Measurements from ENCODE around the gene PIP5K1B. TPM values are rescaled to one million over a fixed set of nuclear protein-coding genes. Genes with fewer than 3 reads are reported as not detected.

PIP5K1B gene
- total RNA-seq, 1 experiment from 2014 or later, result 0.20 TPM

DNA sequence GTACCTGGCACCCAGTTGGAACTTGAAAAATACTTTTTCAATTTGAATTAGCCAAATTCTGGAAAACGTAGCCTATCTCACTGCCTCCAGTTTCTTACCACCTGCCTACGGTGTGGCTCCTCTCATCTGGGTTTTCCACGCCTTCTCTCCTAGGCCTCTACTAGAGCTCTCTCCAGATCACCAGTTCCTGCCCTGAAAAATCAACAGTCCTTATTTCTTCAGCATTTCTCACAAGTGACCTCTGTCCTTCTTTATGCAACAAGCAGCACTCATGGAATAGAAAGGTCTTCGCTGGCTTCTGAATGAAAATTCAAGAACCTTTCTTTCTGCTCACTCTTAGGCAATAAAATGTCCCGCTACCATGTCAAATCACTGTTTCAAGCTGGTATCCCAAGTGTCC, 64.8 kb downstream of the PIP5K1B start:
- CTCF ChIA-PET, result no interaction called here
- TF ChIP-seq EZH2 (IDR thresholded peaks at IDR 0.05), result no peak
- no peak for TF ChIP-seq CBX3 (IDR thresholded peaks at IDR 0.05; ENCODE audit: low read depth)
- TF ChIP-seq FOSL1 (IDR thresholded peaks at IDR 0.05; ENCODE audit: low read depth), result no peak
- no peak for TF ChIP-seq YY1 (IDR thresholded peaks at IDR 0.05; ENCODE audit: extremely low read depth, insufficient replicate concordance, low read depth, low read length)
- no peak for TF ChIP-seq TCF7L2 (IDR thresholded peaks at IDR 0.05; ENCODE audit: borderline replicate concordance, extremely low read depth, insufficient read depth, insufficient read length)
- TF ChIP-seq, protein P1, sequence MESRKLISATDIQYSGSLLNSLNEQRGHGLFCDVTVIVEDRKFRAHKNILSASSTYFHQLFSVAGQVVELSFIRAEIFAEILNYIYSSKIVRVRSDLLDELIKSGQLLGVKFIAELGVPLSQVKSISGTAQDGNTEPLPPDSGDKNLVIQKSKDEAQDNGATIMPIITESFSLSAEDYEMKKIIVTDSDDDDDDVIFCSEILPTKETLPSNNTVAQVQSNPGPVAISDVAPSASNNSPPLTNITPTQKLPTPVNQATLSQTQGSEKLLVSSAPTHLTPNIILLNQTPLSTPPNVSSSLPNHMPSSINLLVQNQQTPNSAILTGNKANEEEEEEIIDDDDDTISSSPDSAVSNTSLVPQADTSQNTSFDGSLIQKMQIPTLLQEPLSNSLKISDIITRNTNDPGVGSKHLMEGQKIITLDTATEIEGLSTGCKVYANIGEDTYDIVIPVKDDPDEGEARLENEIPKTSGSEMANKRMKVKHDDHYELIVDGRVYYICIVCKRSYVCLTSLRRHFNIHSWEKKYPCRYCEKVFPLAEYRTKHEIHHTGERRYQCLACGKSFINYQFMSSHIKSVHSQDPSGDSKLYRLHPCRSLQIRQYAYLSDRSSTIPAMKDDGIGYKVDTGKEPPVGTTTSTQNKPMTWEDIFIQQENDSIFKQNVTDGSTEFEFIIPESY (IDR thresholded peaks at IDR 0.05; ENCODE audit: extremely low read depth, insufficient replicate concordance, low read length), result no peak
- no peak for TF ChIP-seq ZFX (IDR thresholded peaks at IDR 0.05)
- TF ChIP-seq EZH2phosphoT487 (IDR thresholded peaks at IDR 0.05; ENCODE audit: borderline replicate concordance), result no peak
- peaks cover 55% of the 10 kb centered on the region for H3K27me3 ChIP-seq (ENCODE audit: insufficient read depth, low read length)
- H3K27ac ChIP-seq (ENCODE audit: low read depth, low read length), result no peak overlapping the region
- RAD21 ChIA-PET (ENCODE audit: low non-redundant PET in 1 of 2, low total read pairs in 2 of 2, uncharacterized antibody in 2 of 2, unreplicated experiment in 2 of 2), result no interaction called here
- H3K9me2 ChIP-seq (ENCODE audit: insufficient read depth), result no peaks in the 10 kb centered on the region
- no peaks in the 10 kb centered on the region for H3K36me3 ChIP-seq (ENCODE audit: control insufficient read depth in 1 of 2, insufficient read depth in 2 of 2, low read length in 2 of 2)
- intact Hi-C loops (cut with micrococcal nuclease), result no loop called here
- no peak for ATAC-seq
- DNase-seq (ENCODE audit: low read depth, low spot score), result no peak
- H3K79me2 ChIP-seq (ENCODE audit: insufficient read depth, low read length), result no peaks in the 10 kb centered on the region
- no TSS peak for BruUV-seq (replicated peaks)
- no peak overlapping the region for H3K4me2 ChIP-seq (ENCODE audit: low read length)
- no peaks in the 10 kb centered on the region for H4K20me1 ChIP-seq (ENCODE audit: insufficient read depth)
- H3K4me1 ChIP-seq (ENCODE audit: control insufficient read depth in 1 of 2, insufficient read depth in 2 of 2, low read length in 2 of 2), result no peaks in the 10 kb centered on the region
- POLR2A ChIA-PET, result no interaction called here
- no peak overlapping the region for H3K9ac ChIP-seq (ENCODE audit: low read length)
- H3K9me3 ChIP-seq (ENCODE audit: control insufficient read depth in 1 of 2, insufficient read depth in 1 of 2, low read depth in 1 of 2, low read length in 2 of 2), result no peaks in the 10 kb centered on the region
- no peak overlapping the region for H3K4me3 ChIP-seq (replicated peaks in 1 of 2; ENCODE audit: low read depth in 1 of 2, low read length in 2 of 2)
- H2AFZ ChIP-seq (ENCODE audit: low read depth, low read length, poor library complexity, severe bottlenecking), result no peak overlapping the region

GRCh38 chr9:68771376-68771775, 66.3 kb downstream of the PIP5K1B start:
- no peak overlapping the region for H3K4me2 ChIP-seq (ENCODE audit: low read length)
- no peaks in the 10 kb centered on the region for H4K20me1 ChIP-seq (ENCODE audit: insufficient read depth)
- intact Hi-C loops (cut with micrococcal nuclease), result no loop called here
- H3K4me3 ChIP-seq (replicated peaks in 1 of 2; ENCODE audit: low read depth in 1 of 2, low read length in 2 of 2), result no peak overlapping the region
- no peaks in the 10 kb centered on the region for H3K9me2 ChIP-seq (ENCODE audit: insufficient read depth)
- ChIA-PET RAD21 (ENCODE audit: low non-redundant PET in 1 of 2, low total read pairs in 2 of 2, uncharacterized antibody in 2 of 2, unreplicated experiment in 2 of 2) (no interaction called here), POLR2A (no interaction called here), CTCF (no interaction called here)
- no TSS peak for BruUV-seq (replicated peaks)
- H3K79me2 ChIP-seq (ENCODE audit: insufficient read depth, low read length), result no peaks in the 10 kb centered on the region
- no peak for TF ChIP-seq POLR2A (IDR thresholded peaks at IDR 0.05; ENCODE audit: borderline replicate concordance, extremely low read depth, insufficient read depth, insufficient read length)
- no peak for TF ChIP-seq ATF3 (IDR thresholded peaks at IDR 0.05)
- H3K36me3 ChIP-seq (ENCODE audit: control insufficient read depth in 1 of 2, insufficient read depth in 2 of 2, low read length in 2 of 2), result no peaks in the 10 kb centered on the region
- DNase-seq (ENCODE audit: low read depth, low spot score) (no peak), ATAC-seq (no peak)
- peaks cover 60% of the 10 kb centered on the region for H3K27me3 ChIP-seq (ENCODE audit: insufficient read depth, low read length)
- H3K9me3 ChIP-seq (ENCODE audit: control insufficient read depth in 1 of 2, insufficient read depth in 1 of 2, low read depth in 1 of 2, low read length in 2 of 2), result no peaks in the 10 kb centered on the region
- H3K4me1 ChIP-seq (ENCODE audit: control insufficient read depth in 1 of 2, insufficient read depth in 2 of 2, low read length in 2 of 2), result no peaks in the 10 kb centered on the region
- H2AFZ ChIP-seq (ENCODE audit: low read depth, low read length, poor library complexity, severe bottlenecking), result no peak overlapping the region
- no peak overlapping the region for H3K9ac ChIP-seq (ENCODE audit: low read length)
- H3K27ac ChIP-seq (ENCODE audit: low read depth, low read length), result no peak overlapping the region

All from HCT116 (cell line).